B cell (primary cell): Measurements from ENCODE around the gene ECT2. TPM values are rescaled to one million over a fixed set of nuclear protein-coding genes. Genes with fewer than 3 reads are reported as not detected.

Experiments used
- ATAC-seq: fragments of 200-7000 bp; cut with Tn5 transposase; one replicate; pipeline ENCODE4 v1.10.0; 2021; ENCODE audit warnings: low read depth, mild to moderate bottlenecking, moderate number of reproducible peaks, moderate library complexity
- CTCF ChIA-PET: fragments of 350-600 bp; sonication (Branson Sonifier 250); formaldehyde crosslinking; loops from one replicate; lab custom pipeline; 2021; ENCODE audit warnings: antibody characterized with exemption, inconsistent platforms; lab: Charles Lee
- POLR2A ChIA-PET: fragments of 350-600 bp; sonication (Branson Sonifier 250); formaldehyde crosslinking; loops from one replicate; lab custom pipeline; 2021; ENCODE audit warnings: antibody characterized with exemption; lab: Charles Lee
- DNase-seq: peaks from one replicate; pipeline ENCODE4 v3.0.0; 2013
- H2AFZ ChIP-seq: 2 replicates; pipeline ENCODE4 v1.6.1; 2012; ENCODE audit warnings: mild to moderate bottlenecking, low read depth, low read length; ENCODE audit not compliant: insufficient read depth, poor library complexity, severe bottlenecking
- H3K27ac ChIP-seq, 2 donors: 1 replicate in 1 of 2; 2 replicates in 1 of 2; pipeline ENCODE4 v1.5.1; 2012 to 2013; ENCODE audit warnings: low read length in 2 of 2, mild to moderate bottlenecking in 2 of 2, moderate library complexity in 1 of 2
- H3K27me3 ChIP-seq, 4 experiments: fragments of 200-600 bp in 1 of 4; sonication (generic) in 1 of 4; replicated peaks in 1 of 4; 1 replicate in 2 of 4; 2 replicates in 2 of 4; pipeline versions ENCODE4 v1.6.1 to v1.7.0; 2013 to 2016; ENCODE audit warnings: low read length in 3 of 4, mild to moderate bottlenecking in 2 of 4, mixed read lengths in 1 of 4, moderate library complexity in 1 of 4; ENCODE audit not compliant: insufficient read depth in 4 of 4, control insufficient read depth in 3 of 4; ENCODE audit errors: control extremely low read depth in 1 of 4
- H3K36me3 ChIP-seq, 2 experiments: replicated peaks in 1 of 2; 1 replicate in 1 of 2; 2 replicates in 1 of 2; pipeline versions ENCODE4 v1.6.1 to v1.7.1; 2013; ENCODE audit warnings: low read length in 1 of 2; ENCODE audit not compliant: insufficient read depth in 2 of 2, control insufficient read depth in 1 of 2; ENCODE audit errors: control extremely low read depth in 1 of 2, extremely low read depth in 1 of 2
- H3K4me1 ChIP-seq, 2 donors: fragments of 200-600 bp in 1 of 2; sonication (generic) in 1 of 2; 1 replicate in 1 of 2; 2 replicates in 1 of 2; pipeline versions ENCODE4 v1.5.1 to v1.6.1; 2013 to 2017; ENCODE audit warnings: low read length in 2 of 2; ENCODE audit not compliant: control insufficient read depth in 2 of 2, insufficient read depth in 2 of 2
- H3K4me2 ChIP-seq: replicated peaks from 2 replicates; pipeline ENCODE3; 2012; ENCODE audit warnings: mild to moderate bottlenecking, low read depth, low read length; ENCODE audit not compliant: poor library complexity, severe bottlenecking
- H3K4me3 ChIP-seq, 5 experiments: fragments of 200-600 bp in 1 of 5; sonication (generic) in 1 of 5; 1 replicate in 3 of 5; 2 replicates in 2 of 5; pipeline versions ENCODE4 v1.5.1 to v1.7.0; 2011 to 2016; ENCODE audit warnings: low read length in 4 of 5, mild to moderate bottlenecking in 4 of 5, low read depth in 2 of 5, control low read depth in 1 of 5, moderate library complexity in 1 of 5; ENCODE audit not compliant: insufficient read depth in 1 of 5; ENCODE audit errors: control extremely low read depth in 1 of 5, extremely low read depth in 1 of 5
- H3K79me2 ChIP-seq: fragments of 200-600 bp; sonication (generic); one replicate; pipeline ENCODE4 v1.6.0; 2016; ENCODE audit warnings: low read length; ENCODE audit not compliant: control insufficient read depth, insufficient read depth
- H3K9ac ChIP-seq: fragments of 200-600 bp; sonication (generic); 2 replicates; pipeline ENCODE4 v1.6.1; 2017; ENCODE audit warnings: mild to moderate bottlenecking, low read length, moderate library complexity
- H3K9me3 ChIP-seq, 3 donors: one replicate each; pipeline versions ENCODE4 v1.6.1 to v1.7.1; 2013; ENCODE audit warnings: low read length in 2 of 3; ENCODE audit not compliant: control insufficient read depth in 2 of 3, insufficient read depth in 1 of 3; ENCODE audit errors: control extremely low read depth in 1 of 3
- H4K20me1 ChIP-seq: 2 replicates; pipeline ENCODE4 v1.6.0; 2012; ENCODE audit warnings: mild to moderate bottlenecking, low read length; ENCODE audit not compliant: insufficient read depth, control insufficient read depth, poor library complexity, severe bottlenecking
- H3K27ac Mint-ChIP-seq: one replicate; pipeline ENCODE4 v1.8.0; 2021; ENCODE audit warnings: mixed read lengths
- H3K27me3 Mint-ChIP-seq: one replicate; pipeline ENCODE4 v1.8.0; 2021; ENCODE audit warnings: mixed read lengths
- H3K4me1 Mint-ChIP-seq: one replicate; pipeline ENCODE4 v1.8.0; 2021; ENCODE audit warnings: mixed read lengths
- H3K4me3 Mint-ChIP-seq: one replicate; pipeline ENCODE4 v1.8.0; 2021; ENCODE audit warnings: mixed read lengths
- H3K9me3 Mint-ChIP-seq: one replicate; pipeline ENCODE4 v1.8.0; 2022; ENCODE audit warnings: mixed read lengths; ENCODE audit not compliant: insufficient read depth
- CTCF ChIP-seq: fragments of 200-600 bp; IDR thresholded peaks from one replicate; pipeline ENCODE4 v1.8.0; 2022; ENCODE audit warnings: antibody characterized with exemption, mild to moderate bottlenecking
- EZH2 ChIP-seq: IDR thresholded peaks from 2 replicates; pipeline ENCODE4 v1.6.1; 2012; ENCODE audit warnings: borderline replicate concordance, low read depth, mild to moderate bottlenecking, moderate library complexity, low read length; ENCODE audit not compliant: insufficient read depth, poor library complexity, severe bottlenecking
- WGBS: methylation state at CpG from one replicate; pipeline ENCODE4 v1.1.5; 2013; ENCODE audit warnings: missing lambda C conversion rate; ENCODE audit not compliant: insufficient coverage; 5-methylcytosine and 5-hydroxymethylcytosine counted together
- intact Hi-C: fragments of 100-400 bp; cut with micrococcal nuclease; formaldehyde crosslinking; loops from one replicate; pipeline ENCODE4 v1.10.0; 2022
- polyA plus RNA-seq: library from polyadenylated mRNA; depleted of rRNA; stranded (reverse); fragments of >200 nt; gene quantifications from 2 replicates; pipeline ENCODE4 v1.2.3, GENCODE V29; 2012
- total RNA-seq, 2 donors: library from RNA; stranded (reverse); fragments of 120-200 nt in 1 of 2; gene quantifications; 1 replicate in 1 of 2; 2 replicates in 1 of 2; pipeline versions ENCODE4 v1.2.3 to v1.2.4, GENCODE V29; 2013 to 2022

Gene ECT2
- total and polyA plus RNA-seq, 2 donors (not counting 1 experiment from before 2014, with no cell fraction given): 1.00 to 5.1 TPM

- Mint-ChIP-seq H3K27me3 (no peaks in the 10 kb centered on the region), H3K27ac (no peak overlapping the region), H3K4me3 (no peak overlapping the region), H3K9me3 (no peaks in the 10 kb centered on the region), H3K4me1 (peaks cover 30% of the 10 kb centered on the region)
- intact Hi-C loops: no loop called here
- Histone ChIP-seq H3K36me3 (no peaks in the 10 kb centered on the region), H3K4me1 (peaks cover under 1 to 2% of the 10 kb centered on the region in 2 donors), H3K27me3 (no peaks in the 10 kb centered on the region), H3K79me2 (peaks cover 17% of the 10 kb centered on the region), H3K9me3 (no peaks in the 10 kb centered on the region), H3K4me2 (no peak overlapping the region), H2AFZ (no peak overlapping the region), H3K4me3 (no peak overlapping the region), H3K9ac (no peak overlapping the region), H4K20me1 (peaks cover 24% of the 10 kb centered on the region), H3K27ac (no peak overlapping the region)
- CTCF ChIA-PET: interaction anchor here (1.3 to 1.4 kb wide), 4 partner anchors 10 to 371 kb away, joined by 3 to 4 read pairs (median 3); no protein-coding TSS in a partner anchor
- TF ChIP-seq CTCF: no peak
- no peak for TF ChIP-seq EZH2
- WGBS: no CpG with 5 or more reads among the region's 1 CpG
- no peak for DNase-seq
- POLR2A ChIA-PET: no interaction called here
- ATAC-seq: no peak
Observed at GRCh38 chr3:172704001-172704400, 46.5 kb upstream of the ECT2 start.

- Histone ChIP-seq H3K4me2 (no peak overlapping the region), H3K27me3 (no peaks in the 10 kb centered on the region), H2AFZ (no peak overlapping the region), H3K36me3 (no peaks in the 10 kb centered on the region), H3K4me3 (no peak overlapping the region), H3K9ac (no peak overlapping the region), H3K79me2 (peaks cover 17% of the 10 kb centered on the region), H3K9me3 (no peaks in the 10 kb centered on the region), H3K4me1 (peaks cover 12 to 13% of the 10 kb centered on the region in 2 donors), H4K20me1 (peaks cover 24% of the 10 kb centered on the region), H3K27ac (no peak overlapping the region)
- DNase-seq: no peak
- POLR2A ChIA-PET: no interaction called here
- H3K4me1 Mint-ChIP-seq: peaks cover 35% of the 10 kb centered on the region
- whole genome bisulfite sequencing: 90% methylated on average over 2 of the region's 4 CpGs
- TF ChIP-seq EZH2 (no peak), CTCF (no peak)
- H3K27ac Mint-ChIP-seq: no peak overlapping the region
- intact Hi-C loops: no loop called here
- CTCF ChIA-PET: interaction anchor here (1.4 kb wide), 3 partner anchors 9 to 110 kb away, joined by 3 to 4 read pairs (median 3); no protein-coding TSS in a partner anchor
- no peak for ATAC-seq
- H3K4me3 Mint-ChIP-seq: no peak overlapping the region
- no peaks in the 10 kb centered on the region for H3K9me3 Mint-ChIP-seq
- no peaks in the 10 kb centered on the region for H3K27me3 Mint-ChIP-seq
Observed at GRCh38 chr3:172705170-172705569, 45.4 kb upstream of the ECT2 start.
